ENCODE measurements around the gene ISM1.

GRCh38 chr20:13336308-13337089 is 115.4 kb downstream of the ISM1 start:
- TF ChIP-seq, protein P1, sequence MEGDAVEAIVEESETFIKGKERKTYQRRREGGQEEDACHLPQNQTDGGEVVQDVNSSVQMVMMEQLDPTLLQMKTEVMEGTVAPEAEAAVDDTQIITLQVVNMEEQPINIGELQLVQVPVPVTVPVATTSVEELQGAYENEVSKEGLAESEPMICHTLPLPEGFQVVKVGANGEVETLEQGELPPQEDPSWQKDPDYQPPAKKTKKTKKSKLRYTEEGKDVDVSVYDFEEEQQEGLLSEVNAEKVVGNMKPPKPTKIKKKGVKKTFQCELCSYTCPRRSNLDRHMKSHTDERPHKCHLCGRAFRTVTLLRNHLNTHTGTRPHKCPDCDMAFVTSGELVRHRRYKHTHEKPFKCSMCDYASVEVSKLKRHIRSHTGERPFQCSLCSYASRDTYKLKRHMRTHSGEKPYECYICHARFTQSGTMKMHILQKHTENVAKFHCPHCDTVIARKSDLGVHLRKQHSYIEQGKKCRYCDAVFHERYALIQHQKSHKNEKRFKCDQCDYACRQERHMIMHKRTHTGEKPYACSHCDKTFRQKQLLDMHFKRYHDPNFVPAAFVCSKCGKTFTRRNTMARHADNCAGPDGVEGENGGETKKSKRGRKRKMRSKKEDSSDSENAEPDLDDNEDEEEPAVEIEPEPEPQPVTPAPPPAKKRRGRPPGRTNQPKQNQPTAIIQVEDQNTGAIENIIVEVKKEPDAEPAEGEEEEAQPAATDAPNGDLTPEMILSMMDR (IDR thresholded peaks at IDR 0.05; ENCODE audit: extremely low read depth in 1 of 2, insufficient read depth in 1 of 2, low read depth in 1 of 2, low read length in 2 of 2): no peak
- no peak for TF ChIP-seq POLR2AphosphoS5 (IDR thresholded peaks at IDR 0.05; ENCODE audit: insufficient read depth, low read depth, low read length)
- TF ChIP-seq MYC (IDR thresholded peaks at IDR 0.05; ENCODE audit: low read depth, low read length): no peak
- TF ChIP-seq JUN (IDR thresholded peaks at IDR 0.05; ENCODE audit: borderline replicate concordance, insufficient read depth, insufficient read length, low read depth): no peak
- TF ChIP-seq MAX (IDR thresholded peaks at IDR 0.05; ENCODE audit: insufficient read depth, insufficient read length): no peak
- no peak for TF ChIP-seq POLR2A (IDR thresholded peaks at IDR 0.05; ENCODE audit: low read depth, low read length)
- TF ChIP-seq EZH2 (IDR thresholded peaks at IDR 0.05; ENCODE audit: borderline replicate concordance, low read depth, low read length, severe bottlenecking): no peak
- TF ChIP-seq FOS (IDR thresholded peaks at IDR 0.05; ENCODE audit: borderline replicate concordance, insufficient read depth, low read length): no peak
- TF ChIP-seq GATA2 (IDR thresholded peaks at IDR 0.05; ENCODE audit: insufficient read depth, insufficient read length, low read depth, low read length): no peak

Measured in endothelial cell of umbilical vein (primary cell).